HG02678 (cell line): ENCODE results near the gene GALNT9.

Experiments used
- ATAC-seq: cut with Tn5 transposase; IDR thresholded peaks from one replicate; pipeline ENCODE4 v1.9.1; 2021; ENCODE audit warnings: mild to moderate bottlenecking, moderate library complexity; ENCODE audit not compliant: unreplicated experiment

Gene GALNT9

DNA sequence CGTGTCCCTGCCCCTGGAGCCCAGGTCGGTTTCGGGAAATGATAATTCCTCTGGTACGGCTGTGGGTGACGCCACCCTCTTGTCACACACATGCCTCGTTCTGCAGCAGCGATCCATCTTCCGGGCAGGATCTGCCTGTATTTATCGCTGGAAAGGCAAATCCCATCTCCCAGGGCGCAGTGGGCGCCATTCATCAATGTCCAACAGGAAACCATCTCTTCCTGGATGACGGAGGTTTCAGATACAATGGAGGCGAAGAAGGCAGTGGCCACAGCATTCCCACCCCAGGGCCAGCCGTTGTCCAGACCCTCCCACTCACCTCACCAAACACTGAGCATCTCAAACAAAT lies 110.9 kb downstream of the GALNT9 start:
- no peak for ATAC-seq

DNA sequence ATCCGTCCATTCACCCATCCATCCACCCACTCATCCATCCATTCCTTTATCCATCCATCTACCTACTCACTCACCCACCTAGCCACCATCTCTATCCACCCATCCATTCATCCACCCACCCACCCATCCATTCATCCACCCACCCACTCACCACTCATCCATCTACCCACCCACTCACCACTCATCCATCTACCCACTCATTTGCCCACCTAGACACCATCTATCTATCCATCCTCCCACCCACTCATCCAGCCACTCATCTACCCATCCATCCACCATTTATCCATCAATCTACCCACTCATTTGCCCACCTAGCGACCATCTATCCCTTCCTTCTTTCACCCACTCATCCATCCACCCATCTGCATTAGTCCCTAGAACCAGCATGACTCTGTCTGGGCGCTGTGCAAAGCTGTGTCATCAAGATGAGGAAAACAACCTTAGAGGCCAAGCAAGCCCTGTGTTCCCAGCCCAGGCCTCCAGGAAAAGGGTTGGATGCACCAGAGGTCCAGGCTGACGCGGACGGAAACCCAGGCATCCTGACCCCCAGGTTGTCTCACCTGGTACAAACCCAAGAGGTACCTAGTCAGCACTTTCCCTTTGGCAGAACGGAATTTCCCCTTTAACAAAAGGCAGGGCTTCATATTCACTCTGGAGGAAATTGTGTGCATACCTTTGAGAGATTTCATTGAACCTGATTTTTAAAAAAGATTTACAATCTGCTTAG lies 111.4 kb downstream of the GALNT9 start:
- ATAC-seq = no peak

DNA sequence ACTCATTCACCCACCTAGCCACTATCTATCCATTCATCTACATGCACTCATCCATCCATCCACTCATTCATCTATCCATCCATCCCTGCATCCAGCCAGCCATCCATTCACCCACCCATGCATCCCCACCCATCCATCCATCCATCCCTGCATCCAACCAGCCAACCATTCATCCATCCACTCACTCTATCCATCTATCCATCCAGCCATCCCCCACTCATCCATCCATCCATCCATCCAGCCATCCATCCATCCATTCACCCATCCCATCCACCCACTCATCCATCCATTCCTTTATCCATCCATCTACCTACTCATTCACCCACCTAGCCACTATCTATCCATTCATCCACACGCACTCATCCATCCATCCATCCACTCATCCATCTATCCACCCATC lies 112.0 kb downstream of the GALNT9 start:
- no peak for ATAC-seq

DNA sequence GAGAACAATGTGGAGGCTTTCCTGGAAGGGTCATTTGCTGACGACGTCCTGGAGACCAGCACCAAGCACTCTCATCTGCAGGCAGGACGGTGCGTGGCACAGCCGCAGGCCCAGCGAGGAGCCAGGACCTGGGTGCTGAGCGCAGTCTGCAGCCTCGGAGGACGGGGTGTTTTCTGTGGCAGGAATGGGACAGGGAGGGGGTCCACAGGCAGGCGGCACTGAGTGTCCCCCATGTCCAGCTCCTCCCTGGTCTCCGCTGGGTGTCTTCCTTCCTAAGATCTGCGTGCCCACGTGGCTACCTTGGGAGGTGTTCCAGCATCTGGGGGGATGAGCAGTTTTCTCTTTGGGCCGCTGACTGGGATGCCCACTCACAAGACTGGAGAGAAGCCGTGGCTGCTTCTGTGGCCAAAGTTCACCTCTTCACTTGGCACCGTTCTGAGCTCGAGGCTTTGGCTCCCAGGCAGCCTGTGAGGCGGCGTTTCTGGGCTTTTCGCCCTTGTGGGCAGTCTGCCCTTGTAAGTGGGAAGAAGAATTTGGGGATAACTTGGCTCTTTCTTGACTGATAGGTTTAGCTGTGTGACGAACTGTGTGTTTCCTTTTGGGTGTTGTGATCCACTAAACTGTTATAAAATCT lies 112.9 kb downstream of the GALNT9 start:
- ATAC-seq = no peak

DNA sequence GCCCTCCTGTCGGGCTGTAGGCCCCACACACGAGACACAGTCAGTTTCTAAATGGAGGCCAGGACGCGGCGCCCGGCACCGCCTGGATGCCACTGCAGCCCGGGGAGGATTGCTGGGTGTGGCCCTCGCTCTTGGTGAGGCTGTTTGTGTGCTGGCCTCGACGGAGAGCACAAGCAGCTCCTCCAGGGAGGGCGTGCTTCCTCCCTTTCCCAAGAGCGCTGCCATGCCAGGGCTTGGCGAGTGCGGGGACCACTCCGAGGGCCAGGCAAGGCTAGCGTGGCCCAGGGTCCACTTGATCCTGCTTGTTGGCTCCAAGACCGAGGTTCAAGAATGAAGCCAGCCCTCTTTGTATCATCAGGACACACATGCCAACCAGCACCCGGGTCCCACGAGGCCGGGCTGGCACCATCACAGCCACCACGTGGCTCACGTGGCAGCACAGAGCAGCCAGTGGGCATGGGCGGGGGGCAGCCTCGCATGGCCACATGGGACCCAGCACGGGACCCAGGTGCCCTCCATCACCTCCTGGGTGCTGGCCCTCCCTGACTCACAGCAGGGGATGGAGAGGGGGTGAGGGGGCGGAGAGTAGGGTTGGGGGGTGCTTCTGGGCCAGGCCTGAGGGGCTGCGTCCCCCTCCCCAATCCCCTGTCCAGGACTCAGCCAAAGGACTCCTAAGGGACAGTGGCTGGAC lies 113.9 kb downstream of the GALNT9 start:
- ATAC-seq = no peak

DNA sequence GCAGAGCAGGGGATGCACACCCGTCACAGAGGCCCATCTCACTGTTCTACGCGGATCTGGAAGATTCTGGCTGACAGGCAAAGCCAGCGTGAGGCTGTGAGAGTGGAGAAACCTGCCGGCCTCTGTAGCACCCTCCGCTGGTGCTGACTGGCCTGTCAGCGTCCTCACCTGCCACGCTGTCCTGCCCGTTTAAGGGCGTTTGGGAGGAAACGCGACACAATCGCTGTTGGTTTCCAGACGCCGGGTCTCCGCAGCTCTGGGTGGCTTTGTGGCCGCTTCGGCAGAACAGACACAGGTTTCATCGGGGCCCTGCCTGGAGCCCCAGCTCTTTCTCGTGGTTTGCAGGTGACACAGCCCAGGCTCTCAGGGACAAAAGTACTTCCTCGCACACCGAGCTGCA lies 114.5 kb downstream of the GALNT9 start:
- ATAC-seq = no peak

DNA sequence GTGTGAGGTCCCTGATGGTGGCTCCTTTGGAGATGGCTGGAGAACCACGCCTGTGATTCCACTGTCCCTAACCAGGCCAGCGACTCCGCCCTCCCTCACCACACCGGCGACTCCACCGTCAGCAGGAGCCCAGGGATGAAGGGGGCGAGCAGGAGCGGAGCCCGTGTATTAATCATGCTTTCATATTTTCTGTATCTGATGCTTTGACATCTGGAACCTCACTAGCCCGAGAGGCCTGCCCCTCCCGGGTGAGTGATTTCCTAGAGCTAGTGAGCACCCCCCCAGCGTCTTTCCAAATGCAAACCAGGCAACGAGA lies 115.3 kb downstream of the GALNT9 start:
- no peak for ATAC-seq

DNA sequence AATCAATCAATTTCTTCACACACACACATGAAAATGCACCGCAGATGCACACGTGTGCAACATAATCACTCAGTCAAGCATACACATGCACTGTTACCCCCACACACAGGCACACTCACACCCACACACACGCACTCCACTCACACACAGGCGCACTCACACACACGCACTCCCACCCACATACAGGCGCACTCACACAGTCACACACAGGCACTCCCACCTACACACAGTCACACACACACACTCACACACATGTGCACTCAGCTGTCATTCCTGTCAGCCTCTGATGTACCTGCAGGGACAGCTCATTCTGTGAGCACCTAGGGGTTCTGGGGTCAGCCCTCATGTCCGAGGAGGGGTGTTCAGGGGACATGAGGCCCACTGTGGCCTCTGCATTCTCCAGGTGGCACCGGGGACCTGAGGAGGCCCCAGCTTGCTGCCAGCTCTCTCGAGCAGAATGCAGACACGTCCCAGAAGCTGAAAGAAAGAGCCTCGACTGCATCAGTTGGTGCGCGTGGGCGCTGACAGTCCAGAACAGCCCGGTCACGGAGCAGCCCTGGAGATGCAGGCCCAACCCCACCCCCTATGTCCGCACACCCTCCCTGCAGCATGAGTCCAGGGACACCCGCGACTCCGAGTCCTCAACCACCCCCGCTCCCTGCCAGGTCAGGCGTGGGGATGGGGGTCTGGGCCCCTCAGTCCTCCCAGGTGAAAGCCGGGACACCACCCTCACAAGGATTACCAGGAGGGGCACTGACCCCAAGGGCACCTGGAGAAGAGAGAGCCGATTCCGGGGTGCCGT lies 115.8 kb downstream of the GALNT9 start:
- ATAC-seq = no peak

DNA sequence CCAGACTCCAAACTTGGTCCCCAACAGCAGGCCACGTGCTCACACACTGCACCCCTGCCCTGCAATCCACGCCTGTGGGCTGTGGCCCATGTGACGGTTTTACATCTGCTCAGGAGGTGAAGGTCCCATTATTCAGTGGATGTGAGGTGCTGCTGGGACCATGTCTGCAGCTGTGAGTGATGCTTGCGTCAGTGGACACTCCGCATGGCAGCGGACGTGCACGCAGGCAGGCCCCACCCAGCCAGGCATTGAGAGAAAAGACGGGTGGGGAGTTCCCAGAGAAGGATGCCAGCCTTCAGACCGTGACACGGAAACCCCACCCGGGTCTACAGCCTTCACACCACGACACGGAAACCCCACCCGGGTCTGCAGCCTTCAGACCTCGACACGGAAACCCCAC lies 117.6 kb downstream of the GALNT9 start:
- ATAC-seq = no peak

DNA sequence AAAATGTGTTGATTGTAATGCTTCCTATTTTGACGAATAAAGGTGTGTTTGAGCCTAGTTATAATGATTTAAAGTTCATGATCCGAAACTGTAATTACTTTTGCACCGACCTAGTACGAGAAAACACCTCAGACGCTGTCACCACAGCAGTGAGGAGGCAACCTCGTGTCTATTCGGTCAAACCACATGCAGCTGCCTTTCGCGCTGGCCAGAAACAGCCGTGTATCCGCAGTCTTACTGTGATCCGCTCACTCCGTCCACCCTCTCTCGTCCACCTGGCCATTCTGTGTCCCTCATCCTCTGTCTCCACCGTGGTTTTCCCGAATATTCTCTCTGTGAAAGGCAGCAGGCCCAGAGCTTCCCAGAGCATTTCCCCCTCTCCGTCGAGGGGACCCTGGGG lies 118.1 kb downstream of the GALNT9 start:
- ATAC-seq = no peak

DNA sequence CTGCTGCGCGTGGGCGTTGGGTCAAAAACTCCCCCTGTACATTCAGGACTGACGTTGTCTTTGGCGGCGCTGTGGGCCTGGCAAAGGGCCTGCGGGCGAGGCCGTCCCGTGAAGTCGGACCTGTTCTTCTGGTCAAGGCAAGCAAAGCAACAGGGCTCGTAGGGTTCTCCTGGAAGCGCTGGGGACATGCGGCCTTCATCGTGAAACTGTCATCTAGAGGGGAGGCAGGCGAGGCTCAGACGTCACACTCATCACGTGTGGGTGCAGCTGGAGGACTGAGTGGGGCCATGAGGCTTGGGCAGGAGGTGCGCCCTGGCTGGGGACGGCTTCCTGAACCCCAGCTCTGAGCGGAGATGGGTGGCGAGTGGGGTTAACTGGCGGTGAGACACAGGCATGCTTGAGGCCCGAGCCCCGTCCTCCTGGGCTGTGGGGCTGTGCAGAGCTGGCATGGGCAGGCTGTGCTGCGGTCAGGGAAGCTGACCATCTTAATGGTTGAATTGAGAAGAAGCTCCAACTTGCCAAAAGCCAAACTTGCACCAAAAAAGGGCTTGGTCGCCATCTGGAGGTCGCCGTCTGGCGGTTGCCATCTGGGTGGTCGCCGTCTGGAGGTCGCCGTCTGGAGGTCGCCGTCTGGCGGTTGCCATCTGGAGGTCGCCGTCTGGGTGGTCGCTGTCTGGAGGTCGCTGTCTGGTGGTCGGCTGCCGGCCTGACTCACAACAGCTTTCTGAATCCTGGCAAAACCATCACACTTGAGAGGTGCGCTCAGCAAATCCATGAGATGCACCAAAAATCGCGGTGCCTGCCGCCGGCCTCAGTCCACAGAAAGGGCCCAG lies 119.0 kb downstream of the GALNT9 start:
- ATAC-seq = no peak

DNA sequence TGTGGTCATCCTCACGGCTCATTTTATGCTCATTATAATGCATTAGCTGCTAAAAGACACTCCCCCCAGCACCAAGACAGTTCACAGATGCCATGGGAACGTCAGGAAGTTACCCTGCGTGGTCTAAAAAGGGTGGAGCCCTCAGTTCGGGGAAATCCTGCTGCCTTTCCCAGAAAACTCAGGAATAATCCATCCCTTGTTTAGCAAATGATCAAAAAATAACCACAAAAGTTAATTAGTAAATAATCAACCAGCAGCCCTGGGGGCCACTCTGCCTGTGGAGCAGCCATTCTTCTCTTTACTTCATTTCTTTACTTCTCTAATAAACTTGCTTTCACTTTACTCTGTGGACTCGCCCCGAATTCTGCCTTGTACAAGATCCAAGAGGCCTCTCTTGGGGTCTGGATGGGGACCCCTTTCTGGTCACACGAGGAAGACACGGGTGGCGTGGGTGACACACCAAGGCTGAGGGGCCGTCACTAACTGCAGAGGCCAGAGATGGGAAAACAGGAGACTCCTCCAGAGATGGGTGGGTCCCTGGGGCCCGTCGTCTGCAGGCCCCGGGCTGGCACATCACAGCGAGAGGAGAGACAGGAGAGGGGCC lies 119.7 kb downstream of the GALNT9 start:
- ATAC-seq = no peak

DNA sequence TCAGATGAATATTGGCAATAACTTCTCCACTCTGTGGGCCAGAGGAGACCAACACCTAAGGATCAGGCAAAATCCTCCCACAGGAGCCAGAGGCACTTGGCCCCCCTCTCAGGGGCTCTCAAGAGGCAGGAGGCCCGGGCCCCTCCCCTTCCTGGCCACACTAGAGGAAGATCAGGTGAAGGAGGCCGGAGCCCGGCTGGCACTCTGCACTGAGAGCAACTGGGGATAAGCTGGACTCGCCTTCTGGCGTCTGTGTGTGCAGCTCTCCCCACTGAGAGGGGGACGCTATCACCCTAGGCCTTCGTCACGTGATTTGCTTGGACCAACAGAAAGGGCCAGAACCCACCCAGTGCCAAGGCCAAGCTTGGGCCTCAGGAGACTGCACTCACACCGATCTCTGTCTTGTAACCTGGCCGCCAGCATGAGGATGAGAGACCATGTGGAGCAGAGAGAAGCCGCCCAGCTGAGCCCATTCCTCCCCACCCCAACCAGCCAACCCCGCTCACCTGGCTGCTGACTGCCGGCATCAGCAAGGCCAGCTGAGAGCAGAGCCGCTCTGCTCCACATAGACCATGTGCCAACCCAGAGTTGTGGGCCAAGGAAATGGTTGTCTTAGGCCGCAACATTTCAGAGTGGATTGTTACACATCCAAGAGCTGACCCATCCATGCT lies 121.1 kb downstream of the GALNT9 start:
- ATAC-seq = no peak

DNA sequence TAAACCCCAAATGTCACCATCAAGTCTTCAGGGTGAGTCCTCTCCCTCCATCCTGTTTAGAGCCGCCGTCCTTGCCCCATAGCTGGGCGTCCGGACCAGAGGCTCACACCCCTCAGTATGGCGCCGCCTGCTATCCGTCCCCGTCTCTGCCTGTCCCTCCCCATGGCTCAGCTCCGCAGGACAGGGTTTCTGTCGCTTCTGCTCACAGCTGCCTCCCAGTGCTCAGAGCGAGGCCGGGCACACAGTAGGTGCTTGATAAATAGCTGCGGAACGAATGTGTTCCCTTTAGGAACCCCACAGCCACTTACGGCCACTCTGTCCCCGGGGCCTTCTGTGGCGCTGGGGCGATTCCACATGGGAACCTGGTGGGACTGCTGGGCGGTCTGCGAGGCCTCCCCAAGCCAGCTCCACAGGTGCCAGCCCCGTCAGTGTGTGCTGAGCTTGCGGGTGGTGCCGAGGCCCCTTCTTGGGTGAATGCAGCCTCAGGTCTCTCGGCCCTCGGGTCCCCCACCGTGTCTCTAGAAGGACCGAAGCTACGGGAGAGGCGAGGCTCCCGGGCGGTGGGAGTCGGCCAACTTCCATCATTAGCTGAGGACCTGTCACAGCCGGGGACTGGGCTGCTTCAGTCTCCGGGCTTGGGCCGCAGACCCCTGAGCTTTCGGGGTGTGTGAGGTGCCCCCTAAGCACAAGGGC lies 122.2 kb downstream of the GALNT9 start:
- ATAC-seq = no peak

DNA sequence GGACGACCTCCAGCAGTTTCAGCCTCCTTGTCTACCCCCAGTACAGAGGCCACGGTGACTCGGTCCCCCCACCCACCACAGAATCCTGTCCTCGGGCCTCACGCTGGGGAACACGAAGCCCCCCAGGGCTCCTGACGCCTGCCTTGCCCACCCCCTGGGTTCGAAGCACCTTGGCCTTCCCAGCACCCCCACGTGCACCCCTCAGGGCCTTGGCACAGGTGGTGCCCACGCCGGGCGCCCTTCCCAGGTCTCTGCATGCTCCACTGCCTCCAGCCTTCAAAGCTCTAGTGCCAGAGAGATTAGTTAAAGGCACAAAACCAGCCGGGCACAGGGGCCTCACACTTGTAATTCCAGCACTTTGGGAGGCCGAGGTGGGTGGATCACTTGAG lies 123.3 kb downstream of the GALNT9 start:
- ATAC-seq = no peak

DNA sequence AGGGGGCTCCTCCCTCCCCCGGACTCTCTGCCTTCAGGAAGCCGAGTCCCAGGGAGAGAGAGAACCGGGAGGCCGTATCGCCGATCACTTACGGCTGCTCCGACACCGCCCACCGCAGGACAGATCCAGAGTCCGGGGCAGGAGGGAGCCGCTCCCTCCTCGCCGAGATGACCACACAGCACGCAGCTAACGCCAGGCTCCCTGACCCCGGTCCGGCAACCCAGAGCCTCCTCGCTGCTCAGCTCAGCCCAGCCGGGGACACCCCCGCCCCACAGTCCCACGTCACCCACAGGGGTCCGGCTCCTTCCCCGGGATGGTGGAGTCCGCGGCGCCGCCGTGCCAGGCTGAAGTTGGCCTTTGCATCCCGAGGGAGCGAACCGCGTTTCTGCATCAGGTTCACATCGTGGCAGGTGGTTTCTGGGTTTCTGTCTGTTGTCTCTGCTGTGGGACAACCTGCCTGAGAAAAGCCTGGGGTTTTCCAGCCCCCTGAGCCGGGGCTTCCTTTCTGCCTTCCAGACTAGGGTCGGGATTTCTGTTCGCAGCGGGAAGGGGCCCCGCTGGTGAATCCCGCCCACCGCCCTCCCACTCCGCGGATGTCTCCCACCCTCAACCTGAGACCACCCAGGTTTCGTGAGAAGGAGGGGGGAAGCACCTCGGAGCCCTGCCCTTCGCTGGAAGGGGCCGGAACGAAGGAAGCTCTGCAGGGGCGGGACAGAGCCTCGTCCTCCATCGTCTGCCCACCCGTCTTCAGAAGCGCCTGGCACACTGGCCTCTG lies 123.9 kb downstream of the GALNT9 start:
- ATAC-seq = no peak

DNA sequence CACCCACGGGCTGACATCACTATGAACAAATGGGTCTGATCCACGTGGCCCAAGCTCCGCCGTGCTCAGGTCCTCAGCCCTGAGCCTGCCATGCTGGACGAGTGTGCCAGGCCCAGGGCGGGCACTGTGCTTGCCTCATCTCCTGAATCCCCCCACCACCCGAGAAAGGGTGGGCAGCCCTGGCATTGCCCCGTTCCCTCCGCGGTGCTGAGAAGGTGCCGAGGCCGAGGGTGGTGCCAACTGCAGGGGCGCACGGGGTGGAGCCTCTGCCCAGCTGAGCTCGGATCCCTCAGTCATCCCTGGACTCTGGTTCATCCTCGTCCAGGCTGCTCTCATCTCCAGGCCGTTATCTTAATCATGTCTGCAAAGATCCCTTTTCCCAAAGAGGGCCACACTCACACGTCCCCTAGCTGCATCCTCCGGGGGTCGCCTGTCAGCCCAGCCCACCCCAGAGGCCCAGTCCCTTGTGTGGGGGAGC lies 124.6 kb downstream of the GALNT9 start:
- ATAC-seq = no peak

DNA sequence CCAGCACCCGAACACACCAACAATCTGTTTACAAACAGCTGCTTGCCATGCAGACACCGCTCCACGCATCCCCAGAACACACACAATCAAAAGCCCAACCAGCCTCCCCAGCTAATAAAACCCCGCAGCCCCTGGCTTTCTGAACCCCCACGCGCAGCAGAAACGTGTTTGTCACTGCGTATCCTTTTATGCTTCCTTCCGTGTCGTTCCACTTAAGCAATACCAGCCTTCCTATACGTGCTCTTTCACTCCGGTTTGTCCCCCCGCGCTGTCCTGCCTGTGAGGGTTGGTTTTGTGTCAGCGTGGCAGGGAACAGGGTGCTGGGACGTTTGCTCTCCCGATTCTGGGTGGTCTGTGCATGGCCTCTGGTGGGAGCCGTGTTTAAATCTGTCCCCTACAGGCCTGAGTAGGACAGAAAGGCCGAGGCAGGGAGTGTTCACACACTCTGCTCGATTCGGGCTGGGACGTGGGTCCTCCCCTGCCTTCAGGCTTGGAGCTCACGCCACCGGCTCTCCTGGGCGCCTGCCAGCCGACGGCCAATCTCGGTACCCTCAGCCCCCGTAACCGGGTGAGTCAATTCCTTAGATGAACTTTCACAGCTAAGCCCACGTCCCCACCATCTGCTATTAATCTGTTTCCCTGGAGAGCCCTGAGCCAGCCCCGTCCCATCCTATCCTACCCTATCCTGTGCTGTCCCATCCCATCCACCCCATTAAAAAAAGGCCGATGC lies 125.2 kb downstream of the GALNT9 start:
- ATAC-seq = no peak
